B cell (primary cell): ENCODE results near the gene STK35. TPM values are rescaled to one million over a fixed set of nuclear protein-coding genes. Genes with fewer than 3 reads are reported as not detected.

Experiments used
- ATAC-seq: fragments of 200-7000 bp; cut with Tn5 transposase; one replicate; pipeline ENCODE4 v1.10.0; 2021; ENCODE audit warnings: low read depth, mild to moderate bottlenecking, moderate number of reproducible peaks, moderate library complexity
- CTCF ChIA-PET: fragments of 350-600 bp; sonication (Branson Sonifier 250); formaldehyde crosslinking; loops from one replicate; lab custom pipeline; 2021; ENCODE audit warnings: antibody characterized with exemption, inconsistent platforms; lab: Charles Lee
- POLR2A ChIA-PET: fragments of 350-600 bp; sonication (Branson Sonifier 250); formaldehyde crosslinking; loops from one replicate; lab custom pipeline; 2021; ENCODE audit warnings: antibody characterized with exemption; lab: Charles Lee
- DNase-seq: peaks from one replicate; pipeline ENCODE4 v3.0.0; 2013
- H2AFZ ChIP-seq: 2 replicates; pipeline ENCODE4 v1.6.1; 2012; ENCODE audit warnings: mild to moderate bottlenecking, low read depth, low read length; ENCODE audit not compliant: insufficient read depth, poor library complexity, severe bottlenecking
- H3K27ac ChIP-seq, 2 donors: 1 replicate in 1 of 2; 2 replicates in 1 of 2; pipeline ENCODE4 v1.5.1; 2012 to 2013; ENCODE audit warnings: low read length in 2 of 2, mild to moderate bottlenecking in 2 of 2, moderate library complexity in 1 of 2
- H3K27me3 ChIP-seq, 4 experiments: fragments of 200-600 bp in 1 of 4; sonication (generic) in 1 of 4; replicated peaks in 1 of 4; 1 replicate in 2 of 4; 2 replicates in 2 of 4; pipeline versions ENCODE4 v1.6.1 to v1.7.0; 2013 to 2016; ENCODE audit warnings: low read length in 3 of 4, mild to moderate bottlenecking in 2 of 4, mixed read lengths in 1 of 4, moderate library complexity in 1 of 4; ENCODE audit not compliant: insufficient read depth in 4 of 4, control insufficient read depth in 3 of 4; ENCODE audit errors: control extremely low read depth in 1 of 4
- H3K36me3 ChIP-seq, 2 experiments: replicated peaks in 1 of 2; 1 replicate in 1 of 2; 2 replicates in 1 of 2; pipeline versions ENCODE4 v1.6.1 to v1.7.1; 2013; ENCODE audit warnings: low read length in 1 of 2; ENCODE audit not compliant: insufficient read depth in 2 of 2, control insufficient read depth in 1 of 2; ENCODE audit errors: control extremely low read depth in 1 of 2, extremely low read depth in 1 of 2
- H3K4me1 ChIP-seq, 2 donors: fragments of 200-600 bp in 1 of 2; sonication (generic) in 1 of 2; 1 replicate in 1 of 2; 2 replicates in 1 of 2; pipeline versions ENCODE4 v1.5.1 to v1.6.1; 2013 to 2017; ENCODE audit warnings: low read length in 2 of 2; ENCODE audit not compliant: control insufficient read depth in 2 of 2, insufficient read depth in 2 of 2
- H3K4me2 ChIP-seq: replicated peaks from 2 replicates; pipeline ENCODE3; 2012; ENCODE audit warnings: mild to moderate bottlenecking, low read depth, low read length; ENCODE audit not compliant: poor library complexity, severe bottlenecking
- H3K4me3 ChIP-seq, 5 experiments: fragments of 200-600 bp in 1 of 5; sonication (generic) in 1 of 5; 1 replicate in 3 of 5; 2 replicates in 2 of 5; pipeline versions ENCODE4 v1.5.1 to v1.7.0; 2011 to 2016; ENCODE audit warnings: low read length in 4 of 5, mild to moderate bottlenecking in 4 of 5, low read depth in 2 of 5, control low read depth in 1 of 5, moderate library complexity in 1 of 5; ENCODE audit not compliant: insufficient read depth in 1 of 5; ENCODE audit errors: control extremely low read depth in 1 of 5, extremely low read depth in 1 of 5
- H3K79me2 ChIP-seq: fragments of 200-600 bp; sonication (generic); one replicate; pipeline ENCODE4 v1.6.0; 2016; ENCODE audit warnings: low read length; ENCODE audit not compliant: control insufficient read depth, insufficient read depth
- H3K9ac ChIP-seq: fragments of 200-600 bp; sonication (generic); 2 replicates; pipeline ENCODE4 v1.6.1; 2017; ENCODE audit warnings: mild to moderate bottlenecking, low read length, moderate library complexity
- H3K9me3 ChIP-seq, 3 donors: one replicate each; pipeline versions ENCODE4 v1.6.1 to v1.7.1; 2013; ENCODE audit warnings: low read length in 2 of 3; ENCODE audit not compliant: control insufficient read depth in 2 of 3, insufficient read depth in 1 of 3; ENCODE audit errors: control extremely low read depth in 1 of 3
- H4K20me1 ChIP-seq: 2 replicates; pipeline ENCODE4 v1.6.0; 2012; ENCODE audit warnings: mild to moderate bottlenecking, low read length; ENCODE audit not compliant: insufficient read depth, control insufficient read depth, poor library complexity, severe bottlenecking
- H3K27ac Mint-ChIP-seq: one replicate; pipeline ENCODE4 v1.8.0; 2021; ENCODE audit warnings: mixed read lengths
- H3K27me3 Mint-ChIP-seq: one replicate; pipeline ENCODE4 v1.8.0; 2021; ENCODE audit warnings: mixed read lengths
- H3K4me1 Mint-ChIP-seq: one replicate; pipeline ENCODE4 v1.8.0; 2021; ENCODE audit warnings: mixed read lengths
- H3K4me3 Mint-ChIP-seq: one replicate; pipeline ENCODE4 v1.8.0; 2021; ENCODE audit warnings: mixed read lengths
- H3K9me3 Mint-ChIP-seq: one replicate; pipeline ENCODE4 v1.8.0; 2022; ENCODE audit warnings: mixed read lengths; ENCODE audit not compliant: insufficient read depth
- CTCF ChIP-seq: fragments of 200-600 bp; IDR thresholded peaks from one replicate; pipeline ENCODE4 v1.8.0; 2022; ENCODE audit warnings: antibody characterized with exemption, mild to moderate bottlenecking
- EZH2 ChIP-seq: IDR thresholded peaks from 2 replicates; pipeline ENCODE4 v1.6.1; 2012; ENCODE audit warnings: borderline replicate concordance, low read depth, mild to moderate bottlenecking, moderate library complexity, low read length; ENCODE audit not compliant: insufficient read depth, poor library complexity, severe bottlenecking
- WGBS: methylation state at CpG from one replicate; pipeline ENCODE4 v1.1.5; 2013; ENCODE audit warnings: missing lambda C conversion rate; ENCODE audit not compliant: insufficient coverage; 5-methylcytosine and 5-hydroxymethylcytosine counted together
- intact Hi-C: fragments of 100-400 bp; cut with micrococcal nuclease; formaldehyde crosslinking; loops from one replicate; pipeline ENCODE4 v1.10.0; 2022
- polyA plus RNA-seq: library from polyadenylated mRNA; depleted of rRNA; stranded (reverse); fragments of >200 nt; gene quantifications from 2 replicates; pipeline ENCODE4 v1.2.3, GENCODE V29; 2012
- total RNA-seq, 2 donors: library from RNA; stranded (reverse); fragments of 120-200 nt in 1 of 2; gene quantifications; 1 replicate in 1 of 2; 2 replicates in 1 of 2; pipeline versions ENCODE4 v1.2.3 to v1.2.4, GENCODE V29; 2013 to 2022

The STK35 gene
- total and polyA plus RNA-seq, 2 donors (not counting 1 experiment from before 2014, with no cell fraction given), result 12.8 to 23.9 TPM

GRCh38 chr20:2146080-2146867 lies 44.6 kb downstream of the STK35 start:
- H3K27me3 ChIP-seq, result no peaks in the 10 kb centered on the region
- no peak overlapping the region for H2AFZ ChIP-seq
- CTCF ChIA-PET, result no interaction called here
- Mint-ChIP-seq H3K27ac (no peak overlapping the region), H3K27me3 (no peaks in the 10 kb centered on the region), H3K4me3 (no peak overlapping the region), H3K9me3 (no peaks in the 10 kb centered on the region), H3K4me1 (no peaks in the 10 kb centered on the region)
- 96% methylated on average over 17 of the region's 18 CpGs for WGBS
- no peak overlapping the region for H3K4me3 ChIP-seq
- TF ChIP-seq EZH2, result no peak
- no peak for TF ChIP-seq CTCF
- no peak overlapping the region for H3K4me2 ChIP-seq
- H3K4me1 ChIP-seq, result no peaks in the 10 kb centered on the region
- POLR2A ChIA-PET, result no interaction called here
- no peak for DNase-seq
- no peaks in the 10 kb centered on the region for H3K9me3 ChIP-seq
- no peaks in the 10 kb centered on the region for H3K79me2 ChIP-seq
- H3K27ac ChIP-seq, result no peak overlapping the region
- ATAC-seq, result no peak
- intact Hi-C loops, result no loop called here
- H4K20me1 ChIP-seq, result peaks cover 30% of the 10 kb centered on the region
- H3K36me3 ChIP-seq, result peaks cover 0 to 34% of the 10 kb centered on the region in 2 experiments
- H3K9ac ChIP-seq, result no peak overlapping the region

GRCh38 chr20:2149507-2149906 lies 47.9 kb downstream of the STK35 start:
- intact Hi-C loops, result no loop called here
- Histone ChIP-seq H3K27ac (no peak overlapping the region), H2AFZ (no peak overlapping the region), H3K27me3 (no peaks in the 10 kb centered on the region), H3K4me1 (no peaks in the 10 kb centered on the region), H3K4me2 (no peak overlapping the region), H3K79me2 (no peaks in the 10 kb centered on the region), H4K20me1 (peaks cover 6% of the 10 kb centered on the region), H3K36me3 (peaks cover 0 to 33% of the 10 kb centered on the region in 2 experiments), H3K9ac (no peak overlapping the region), H3K4me3 (no peak overlapping the region), H3K9me3 (no peaks in the 10 kb centered on the region)
- DNase-seq, result no peak
- TF ChIP-seq EZH2, result no peak
- TF ChIP-seq CTCF, result no peak
- no peak overlapping the region for H3K27ac Mint-ChIP-seq
- ChIA-PET CTCF (interaction anchor here (0.7 kb wide), 1 partner anchor 12 kb away, joined by 3 read pairs; no protein-coding TSS in a partner anchor), POLR2A (no interaction called here)
- H3K4me1 Mint-ChIP-seq, result no peaks in the 10 kb centered on the region
- no peak for ATAC-seq
- no peaks in the 10 kb centered on the region for H3K9me3 Mint-ChIP-seq
- no peaks in the 10 kb centered on the region for H3K27me3 Mint-ChIP-seq
- 98% methylated on average over 5 of the region's 6 CpGs for WGBS
- no peak overlapping the region for H3K4me3 Mint-ChIP-seq
